Measurements from ENCODE around the gene CAND1. TPM values are rescaled to one million over a fixed set of nuclear protein-coding genes. Genes with fewer than 3 reads are reported as not detected.

Gene CAND1
- polyA plus RNA-seq, 6 donors from 2014 or later, result 47.9 to 72.0 (median 59.0) TPM

- Mint-ChIP-seq H3K4me3 (peak overlapping the region; percentile 80 to 98 (median 91)), H3K27me3 (no peaks in the 10 kb centered on the region), H3K4me1 (peaks cover 28 to 35% (median 34%) of the 10 kb centered on the region in 3 donors), H3K36me3 (no peaks in the 10 kb centered on the region), H3K27ac (peak overlapping the region; percentile 95 to 99 (median 98)), H3K9me3 (no peaks in the 10 kb centered on the region)
- ATAC-seq (ENCODE audit: low read depth in 2 of 2) (peak; percentile 71 to 73), DNase-seq (no peak)
Observed at GRCh38 chr12:67268335-67268895, 743 bp upstream of the CAND1 start.

- Mint-ChIP-seq H3K36me3 (no peaks in the 10 kb centered on the region), H3K4me3 (peak overlapping the region; percentile 80 to 98 (median 91)), H3K27me3 (no peaks in the 10 kb centered on the region), H3K27ac (peak overlapping the region; percentile 95 to 99 (median 98)), H3K9me3 (no peaks in the 10 kb centered on the region), H3K4me1 (peaks cover 37 to 46% (median 46%) of the 10 kb centered on the region in 3 donors)
- DNase-seq (peak; percentile 52), ATAC-seq (ENCODE audit: low read depth in 2 of 2) (peak; percentile 2 to 3)
Observed at GRCh38 chr12:67269633-67270573, 745 bp downstream of the CAND1 start.

GRCh38 chr12:67270622-67271021 lies 1.5 kb downstream of the CAND1 start:
- peak overlapping the region; percentile 80 to 98 (median 91) for H3K4me3 Mint-ChIP-seq
- no peaks in the 10 kb centered on the region for H3K36me3 Mint-ChIP-seq
- peaks cover 43 to 54% (median 53%) of the 10 kb centered on the region in 3 donors for H3K4me1 Mint-ChIP-seq
- peak overlapping the region; percentile 91 to 99 (median 98) for H3K27ac Mint-ChIP-seq
- DNase-seq (no peak), ATAC-seq (ENCODE audit: low read depth in 2 of 2) (no peak)
- no peaks in the 10 kb centered on the region for H3K9me3 Mint-ChIP-seq
- no peaks in the 10 kb centered on the region for H3K27me3 Mint-ChIP-seq

GRCh38 chr12:67271976-67272375 lies 2.8 kb downstream of the CAND1 start:
- ATAC-seq (ENCODE audit: low read depth in 2 of 2), result no peak
- Mint-ChIP-seq H3K27ac (peak overlapping the region in 1 of 6 donors; percentile 8), H3K4me3 (no peak overlapping the region)

GRCh38 chr12:67274186-67274585 lies 5.0 kb downstream of the CAND1 start:
- Mint-ChIP-seq H3K36me3 (no peaks in the 10 kb centered on the region), H3K27me3 (no peaks in the 10 kb centered on the region), H3K4me1 (peaks cover 58 to 76% (median 72%) of the 10 kb centered on the region in 3 donors), H3K9me3 (no peaks in the 10 kb centered on the region), H3K4me3 (peak overlapping the region in 3 of 8 donors; percentile 23 to 64 (median 34)), H3K27ac (peak overlapping the region in 4 of 6 donors; percentile 17 to 64 (median 29))
- ATAC-seq (ENCODE audit: low read depth in 2 of 2), result no peak
- DNase-seq, result no peak

More at GRCh38 chr12:67271976-67272375, 2.8 kb downstream of the CAND1 start:
- H3K36me3 Mint-ChIP-seq, result no peaks in the 10 kb centered on the region
- H3K9me3 Mint-ChIP-seq, result no peaks in the 10 kb centered on the region
- peaks cover 56 to 65% (median 64%) of the 10 kb centered on the region in 3 donors for H3K4me1 Mint-ChIP-seq
- DNase-seq, result no peak
- no peaks in the 10 kb centered on the region for H3K27me3 Mint-ChIP-seq

- H3K36me3 Mint-ChIP-seq, result no peaks in the 10 kb centered on the region
- peaks cover 54 to 73% (median 73%) of the 10 kb centered on the region in 3 donors for H3K4me1 Mint-ChIP-seq
- H3K4me3 Mint-ChIP-seq, result no peak overlapping the region
- no peaks in the 10 kb centered on the region for H3K27me3 Mint-ChIP-seq
- peak overlapping the region in 1 of 6 donors; percentile 1 for H3K27ac Mint-ChIP-seq
- no peak for DNase-seq
- no peak for ATAC-seq (ENCODE audit: low read depth in 2 of 2)
- H3K9me3 Mint-ChIP-seq, result no peaks in the 10 kb centered on the region
Observed at GRCh38 chr12:67275380-67275913, 6.3 kb downstream of the CAND1 start.

- peaks cover 50 to 71% (median 70%) of the 10 kb centered on the region in 3 donors for H3K4me1 Mint-ChIP-seq
- DNase-seq, result no peak
- peak overlapping the region in 1 of 6 donors; percentile 1 for H3K27ac Mint-ChIP-seq
- no peaks in the 10 kb centered on the region for H3K27me3 Mint-ChIP-seq
- H3K9me3 Mint-ChIP-seq, result no peaks in the 10 kb centered on the region
- H3K36me3 Mint-ChIP-seq, result no peaks in the 10 kb centered on the region
- peak overlapping the region in 1 of 8 donors; percentile 10 for H3K4me3 Mint-ChIP-seq
- ATAC-seq (ENCODE audit: low read depth in 2 of 2), result no peak
Observed at GRCh38 chr12:67276421-67276820, 7.3 kb downstream of the CAND1 start.

- Mint-ChIP-seq H3K36me3 (peaks cover 3 to 4% of the 10 kb centered on the region in 2 donors), H3K27ac (peak overlapping the region in 1 of 6 donors; percentile 24), H3K4me3 (no peak overlapping the region)
Observed at GRCh38 chr12:67279637-67280036, 10.5 kb downstream of the CAND1 start.

GRCh38 chr12:67280088-67280487 lies 10.9 kb downstream of the CAND1 start:
- Mint-ChIP-seq H3K4me3 (no peak overlapping the region), H3K27ac (no peak overlapping the region)

More at GRCh38 chr12:67279637-67280036, 10.5 kb downstream of the CAND1 start:
- ATAC-seq (ENCODE audit: low read depth in 2 of 2) (no peak), DNase-seq (no peak)
- Mint-ChIP-seq H3K9me3 (no peaks in the 10 kb centered on the region), H3K27me3 (no peaks in the 10 kb centered on the region), H3K4me1 (peaks cover 49 to 58% (median 58%) of the 10 kb centered on the region in 3 donors)

GRCh38 chr12:67280572-67280971 lies 11.4 kb downstream of the CAND1 start:
- H3K27ac Mint-ChIP-seq, result peak overlapping the region in 3 of 6 donors; percentile 18 to 39 (median 21)
- peaks cover 44 to 52% (median 52%) of the 10 kb centered on the region in 3 donors for H3K4me1 Mint-ChIP-seq
- ATAC-seq (ENCODE audit: low read depth in 2 of 2), result no peak

More at GRCh38 chr12:67280088-67280487, 10.9 kb downstream of the CAND1 start:
- no peak for DNase-seq
- Mint-ChIP-seq H3K27me3 (no peaks in the 10 kb centered on the region), H3K9me3 (no peaks in the 10 kb centered on the region), H3K4me1 (peaks cover 48 to 57% (median 56%) of the 10 kb centered on the region in 3 donors), H3K36me3 (peaks cover 3 to 8% of the 10 kb centered on the region in 2 donors)
- no peak for ATAC-seq (ENCODE audit: low read depth in 2 of 2)

GRCh38 chr12:67284561-67284960 lies 15.4 kb downstream of the CAND1 start:
- Mint-ChIP-seq H3K9me3 (no peaks in the 10 kb centered on the region), H3K4me3 (no peak overlapping the region), H3K27me3 (no peaks in the 10 kb centered on the region), H3K36me3 (peaks cover 8 to 17% of the 10 kb centered on the region in 2 donors), H3K4me1 (peaks cover 20 to 45% (median 40%) of the 10 kb centered on the region in 3 donors), H3K27ac (peak overlapping the region in 3 of 6 donors; percentile 7 to 54 (median 21))
- DNase-seq (no peak), ATAC-seq (ENCODE audit: low read depth in 2 of 2) (no peak)

More at GRCh38 chr12:67280572-67280971, 11.4 kb downstream of the CAND1 start:
- Mint-ChIP-seq H3K27me3 (no peaks in the 10 kb centered on the region), H3K4me3 (no peak overlapping the region), H3K9me3 (no peaks in the 10 kb centered on the region), H3K36me3 (peaks cover 3 to 8% of the 10 kb centered on the region in 2 donors)
- DNase-seq, result no peak

GRCh38 chr12:67286257-67286656 lies 17.1 kb downstream of the CAND1 start:
- Mint-ChIP-seq H3K9me3 (no peaks in the 10 kb centered on the region), H3K36me3 (peaks cover 8 to 17% of the 10 kb centered on the region in 2 donors), H3K4me1 (peaks cover 26 to 46% (median 31%) of the 10 kb centered on the region in 3 donors), H3K4me3 (no peak overlapping the region), H3K27ac (no peak overlapping the region), H3K27me3 (no peaks in the 10 kb centered on the region)
- DNase-seq, result no peak
- ATAC-seq (ENCODE audit: low read depth in 2 of 2), result no peak

GRCh38 chr12:67287311-67287710 lies 18.2 kb downstream of the CAND1 start:
- DNase-seq (no peak), ATAC-seq (ENCODE audit: low read depth in 2 of 2) (no peak)
- no peaks in the 10 kb centered on the region for H3K9me3 Mint-ChIP-seq
- H3K27ac Mint-ChIP-seq, result peak overlapping the region in 1 of 6 donors; percentile 30
- no peaks in the 10 kb centered on the region for H3K27me3 Mint-ChIP-seq
- peaks cover 21 to 46% (median 28%) of the 10 kb centered on the region in 3 donors for H3K4me1 Mint-ChIP-seq
- peaks cover 8 to 14% of the 10 kb centered on the region in 2 donors for H3K36me3 Mint-ChIP-seq
- no peak overlapping the region for H3K4me3 Mint-ChIP-seq
